NCI-H2081 (cell line): ENCODE measurements around the gene C11orf52.

Experiments
- DNase-seq, 2 experiments: peaks; one replicate each; lab custom pipeline; 2025; lab: John Stamatoyannopoulos, UW

The C11orf52 gene

DNA sequence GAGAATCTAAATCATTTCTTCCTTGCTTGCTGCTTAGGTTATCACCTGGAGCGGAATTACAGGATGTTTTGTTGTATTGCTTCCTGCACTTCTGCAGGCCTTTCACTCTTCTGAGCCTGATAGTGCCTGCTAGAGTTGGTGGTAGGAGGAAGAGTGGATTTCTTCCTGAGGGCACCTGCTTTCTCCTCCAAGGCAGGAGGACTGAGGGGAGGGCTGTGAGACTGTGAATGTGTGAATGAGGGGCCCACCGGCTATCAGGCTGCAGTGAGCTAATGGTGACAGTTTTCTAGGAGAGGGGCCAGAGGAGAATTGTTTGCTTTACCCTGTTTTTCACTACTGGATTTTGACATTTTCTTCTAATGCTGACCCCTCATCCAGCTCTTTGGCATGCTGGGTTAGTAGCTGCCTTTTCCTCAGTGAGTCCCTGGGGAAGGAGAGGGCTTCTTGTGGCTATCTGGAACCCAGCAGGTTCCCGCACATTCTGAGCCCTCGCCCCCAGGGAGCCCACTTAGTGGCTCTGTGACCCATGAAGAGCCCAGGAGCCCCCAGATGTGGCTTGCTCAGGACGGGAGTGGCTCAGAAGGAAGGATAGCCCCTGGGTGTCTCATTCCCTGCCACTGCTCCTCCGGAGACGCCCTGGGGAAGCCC, 57.5 kb downstream of the C11orf52 start:
- DNase-seq, result no peak
